HG03342 (cell line): ENCODE data around the gene PRAMEF20.
"Not testable (repeated sequence)": the region's sequence is repeated elsewhere in the genome, so short reads cannot be mapped to it uniquely, and the experiment has no call there.

Experiments
- ATAC-seq: cut with Tn5 transposase; IDR thresholded peaks from one replicate; pipeline ENCODE4 v1.9.1; 2021; ENCODE audit warnings: mild to moderate bottlenecking, moderate library complexity; ENCODE audit not compliant: unreplicated experiment

The PRAMEF20 gene

DNA sequence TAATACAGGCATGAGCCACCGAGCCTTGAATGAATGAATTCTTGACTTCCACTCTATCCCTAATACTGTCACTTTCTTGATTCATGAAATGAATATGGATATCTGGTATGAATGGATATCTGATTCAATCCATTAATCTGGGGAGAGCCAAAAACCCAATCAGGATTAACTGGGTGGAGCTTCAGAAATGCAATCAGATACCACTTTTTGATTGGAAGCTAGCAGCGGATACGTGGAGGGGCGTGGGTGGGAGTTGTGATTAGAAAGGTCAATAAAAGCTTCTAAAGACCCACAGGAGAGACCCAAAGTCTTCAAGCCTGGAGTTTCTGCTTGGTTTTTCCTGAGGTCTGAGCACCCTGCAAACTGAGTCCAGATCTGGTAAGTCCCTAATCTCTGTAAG lies at the start of gene PRAMEF20:
TSS of gene PRAMEF20 (plus strand) at position 301 of the 400 bp plus-strand sequence. CDS start 5,905 bp downstream, outside the sequence.
- not testable (repeated sequence) for ATAC-seq

DNA sequence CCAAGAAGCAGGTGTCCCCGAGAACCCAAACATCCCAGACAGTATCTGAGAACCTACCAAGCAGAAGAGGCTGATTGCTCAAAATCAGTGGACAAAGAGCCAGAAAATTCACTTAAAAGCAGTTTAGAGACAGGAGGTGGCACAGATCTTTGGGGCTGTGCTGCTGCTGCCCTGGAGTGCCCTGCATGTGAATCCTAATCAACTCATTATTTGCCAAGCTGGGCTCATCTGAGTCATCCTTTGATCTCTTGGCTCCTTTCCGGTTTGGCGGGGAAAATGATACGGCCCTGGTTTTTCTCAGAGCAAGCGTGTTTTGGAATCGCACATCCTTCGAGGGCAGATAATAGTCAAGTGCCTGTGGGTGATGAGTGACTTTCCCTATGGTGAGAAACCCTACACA lies 47.9 kb upstream of the PRAMEF20 start:
- ATAC-seq = not testable (repeated sequence)

DNA sequence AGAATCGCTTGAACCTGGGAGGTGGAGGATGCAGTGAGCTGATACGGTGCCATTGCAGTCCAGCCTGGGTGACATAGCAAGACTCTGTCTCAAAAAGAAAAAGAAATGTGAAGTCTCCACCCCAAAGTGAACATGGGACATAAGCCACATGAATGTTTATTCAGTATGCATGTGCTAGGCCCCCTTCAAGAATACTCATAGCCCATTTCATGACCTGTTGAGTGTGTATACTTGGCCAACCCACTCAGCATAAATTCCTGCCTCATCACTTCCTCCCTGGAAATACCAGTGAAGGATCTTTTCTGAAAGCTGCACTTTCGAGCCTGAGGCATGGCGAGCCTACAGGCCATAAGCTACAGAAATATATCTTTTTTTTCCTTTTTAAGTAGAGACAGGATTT lies 45.3 kb upstream of the PRAMEF20 start:
- ATAC-seq = not testable (repeated sequence)

DNA sequence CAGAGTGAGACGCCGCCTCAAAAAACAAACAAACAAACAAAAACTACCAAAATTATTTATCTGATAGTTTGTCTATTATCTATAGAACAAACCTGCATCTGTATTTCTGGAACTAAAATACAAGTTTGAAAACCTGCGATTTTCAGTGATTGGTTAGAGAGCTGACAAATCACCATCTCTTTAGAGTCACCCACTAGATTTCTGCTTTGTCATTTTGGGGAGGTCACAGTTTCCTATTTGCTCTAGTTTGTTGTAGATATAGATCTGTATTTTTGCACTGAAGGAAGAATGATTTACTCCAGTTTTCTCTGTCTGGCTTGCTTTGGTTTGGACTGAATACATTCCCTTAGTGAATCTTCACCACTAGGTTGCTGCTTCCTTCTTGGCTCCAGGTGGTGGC lies 43.7 kb upstream of the PRAMEF20 start:
- ATAC-seq = not testable (repeated sequence)

DNA sequence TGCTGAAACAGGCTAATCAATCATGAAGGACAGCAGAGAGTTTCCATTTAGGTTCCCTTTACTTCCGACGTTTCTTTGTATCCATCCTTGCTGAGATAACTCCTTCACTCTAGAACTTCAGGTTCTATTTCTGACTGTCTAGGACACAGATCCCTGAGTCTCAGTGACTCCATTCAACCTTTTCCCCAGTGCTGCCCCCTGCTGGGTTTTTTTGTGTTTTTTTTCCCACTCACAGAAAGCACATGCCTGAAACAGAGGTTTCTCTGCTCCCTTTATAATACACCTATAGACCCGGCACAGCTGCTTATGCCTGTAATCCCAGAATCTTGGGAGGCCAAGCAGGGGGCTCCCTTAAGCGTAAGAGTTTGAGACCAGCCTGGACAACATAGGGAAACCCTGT lies 41.7 kb upstream of the PRAMEF20 start:
- ATAC-seq = not testable (repeated sequence)

DNA sequence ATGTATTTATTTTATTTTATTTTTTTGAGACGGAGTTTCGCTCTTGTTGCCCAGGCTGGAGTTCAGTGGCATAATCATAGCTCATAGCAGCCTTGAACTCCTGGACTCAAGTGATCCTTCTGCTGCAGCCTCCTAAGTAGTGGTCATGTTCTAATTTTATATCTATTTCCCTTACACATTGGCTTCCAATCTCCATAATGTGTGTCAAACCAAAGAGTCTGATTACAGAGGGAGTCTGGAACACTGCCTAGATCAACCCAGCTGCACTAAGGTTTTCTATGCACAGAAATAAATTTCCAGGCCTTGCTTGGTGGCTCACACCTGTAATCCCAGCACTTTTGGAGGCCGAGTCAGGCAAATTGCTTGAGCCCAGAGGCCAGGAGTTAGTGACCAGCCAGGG lies 31.3 kb upstream of the PRAMEF20 start:
- not testable (repeated sequence) for ATAC-seq

DNA sequence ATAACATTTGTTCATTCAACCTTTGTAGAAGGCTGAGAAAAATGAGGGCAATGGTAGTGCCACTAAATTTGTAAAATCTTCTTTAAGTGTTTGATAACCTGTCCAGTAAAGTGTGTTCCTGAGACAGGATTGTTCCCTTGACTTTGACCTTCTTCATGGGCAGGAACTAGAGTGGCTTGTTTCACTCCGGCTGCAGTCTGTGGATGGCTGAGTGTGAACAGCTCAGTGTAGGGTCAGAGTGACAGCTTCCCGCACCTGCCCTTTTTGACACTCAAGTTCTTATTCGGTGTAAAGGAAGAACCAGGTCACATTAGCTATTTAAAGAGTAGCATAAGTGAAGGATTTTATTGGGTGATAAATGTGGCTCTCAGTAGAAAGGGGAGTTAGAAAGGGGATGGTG lies 29.9 kb upstream of the PRAMEF20 start:
- not testable (repeated sequence) for ATAC-seq

DNA sequence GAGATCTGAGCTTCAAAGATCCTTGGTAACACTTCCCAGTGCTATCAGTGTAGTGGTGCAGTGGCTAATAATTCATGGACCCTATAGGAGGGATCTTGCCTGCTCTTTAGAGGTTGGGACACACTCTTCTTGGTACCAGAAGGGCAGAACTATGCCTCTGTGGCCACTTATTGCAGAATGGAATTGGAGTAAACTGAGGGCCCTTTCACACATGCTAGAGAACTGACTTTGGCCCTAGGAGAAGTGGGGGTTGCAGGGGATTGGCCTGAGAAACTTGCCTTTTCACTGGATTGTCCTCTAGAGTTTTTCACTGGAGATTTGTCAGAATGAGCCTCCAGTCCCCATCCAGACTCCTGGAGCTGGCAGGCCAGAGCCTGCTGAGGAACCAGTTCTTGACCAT lies 20.9 kb upstream of the PRAMEF20 start, which contains the start of gene PRAMEF17:
TSS of gene PRAMEF17 (plus strand) at position 301 of the 400 bp plus-strand sequence. CDS start at position 327, 26 bp downstream.
- ATAC-seq = not testable (repeated sequence)

DNA sequence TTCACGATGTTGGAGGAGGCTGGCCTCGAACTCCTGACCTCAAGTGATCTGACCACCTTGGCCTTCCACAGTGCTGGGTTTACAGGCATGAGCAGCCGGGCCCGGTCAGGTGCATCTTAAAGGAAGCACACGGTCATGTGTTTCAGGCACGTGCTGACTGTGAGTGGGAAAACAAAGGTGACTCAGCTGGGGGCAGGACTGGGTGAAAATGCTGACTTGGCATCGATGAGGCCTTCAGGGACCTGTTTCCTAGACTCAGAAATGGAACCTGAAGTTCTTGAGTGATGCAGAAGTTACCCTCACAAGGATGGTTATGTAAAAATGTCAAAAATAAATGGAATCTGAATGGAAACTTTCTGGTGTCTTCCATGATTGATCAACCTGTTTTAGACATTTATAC lies 17.2 kb upstream of the PRAMEF20 start:
- ATAC-seq = not testable (repeated sequence)

DNA sequence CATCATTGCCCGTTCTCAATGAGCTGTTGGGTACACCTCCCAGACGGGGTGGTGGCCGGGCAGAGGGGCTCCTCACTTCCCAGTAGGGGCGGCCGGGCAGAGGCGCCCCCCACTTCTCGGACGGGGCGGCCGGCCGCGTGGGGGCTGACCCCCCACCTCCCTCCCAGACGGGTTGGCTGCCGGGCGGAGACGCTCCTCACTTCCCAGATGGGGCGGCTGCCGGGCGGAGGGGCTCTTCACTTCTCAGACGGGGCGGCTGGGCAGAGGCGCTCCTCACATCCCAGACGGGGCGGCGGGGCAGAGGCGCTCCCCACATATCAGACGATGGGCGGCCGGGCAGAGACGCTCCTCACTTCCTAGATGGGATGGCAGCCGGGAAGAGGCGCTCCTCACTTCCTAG lies 15.5 kb upstream of the PRAMEF20 start:
- not testable (repeated sequence) for ATAC-seq

DNA sequence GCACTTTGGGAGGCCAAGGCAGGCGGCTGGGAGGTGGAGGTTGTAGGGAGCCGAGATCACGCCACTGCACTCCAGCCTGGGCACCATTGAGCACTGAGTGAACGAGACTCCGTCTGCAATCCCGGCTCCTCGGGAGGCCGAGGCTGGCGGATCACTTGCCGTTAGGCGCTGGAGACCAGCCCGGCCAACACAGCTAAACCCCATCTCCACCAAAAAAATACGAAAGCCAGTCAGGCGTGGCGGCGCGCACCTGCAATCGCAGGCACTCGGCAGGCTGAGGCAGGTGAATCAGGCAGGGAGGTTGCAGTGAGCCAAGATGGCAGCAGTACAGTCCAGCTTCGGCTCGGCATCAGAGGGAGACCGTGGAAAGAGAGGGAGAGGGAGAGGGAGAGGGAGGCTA lies 14.9 kb upstream of the PRAMEF20 start:
- not testable (repeated sequence) for ATAC-seq

DNA sequence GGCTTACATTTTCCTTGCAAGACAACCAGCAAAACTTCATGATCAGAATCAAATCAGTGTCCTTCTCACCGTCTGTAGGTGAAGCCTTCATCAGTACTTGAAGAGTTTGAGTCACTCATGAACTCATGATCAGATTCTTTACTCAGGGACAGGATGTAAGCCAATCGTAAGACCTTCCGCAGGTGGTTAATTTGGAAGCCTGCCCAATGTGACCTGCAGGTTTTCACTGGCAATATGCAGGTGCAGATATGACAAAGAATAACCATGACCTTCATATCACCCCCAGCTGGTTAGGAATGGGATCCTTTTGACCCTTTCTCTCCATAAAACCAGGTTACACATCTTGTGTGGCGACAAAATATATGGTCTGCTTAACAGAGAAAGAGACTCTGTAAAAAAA lies 2.4 kb upstream of the PRAMEF20 start:
- no peak for ATAC-seq

DNA sequence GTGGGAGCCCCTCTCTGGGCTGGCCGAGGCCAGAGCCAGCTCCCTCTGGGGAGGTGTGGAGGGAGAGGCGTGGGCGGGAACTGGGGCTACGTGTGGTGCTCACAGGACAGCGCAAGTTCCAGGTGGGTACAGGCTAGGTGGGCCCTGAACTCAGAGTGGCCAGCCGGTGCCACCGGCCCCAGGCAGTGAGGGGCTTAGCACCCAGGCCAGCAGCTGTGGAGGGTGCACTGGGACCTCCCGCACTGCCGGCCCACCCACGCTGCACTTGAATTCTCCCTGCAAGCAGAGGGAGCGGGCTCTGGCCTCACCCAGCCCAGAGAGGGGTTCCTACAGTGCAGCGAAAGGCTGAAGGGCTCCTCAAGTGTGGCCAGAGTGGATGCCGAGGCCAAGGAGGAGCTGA lies 20.2 kb downstream of the PRAMEF20 start:
- ATAC-seq = no peak

DNA sequence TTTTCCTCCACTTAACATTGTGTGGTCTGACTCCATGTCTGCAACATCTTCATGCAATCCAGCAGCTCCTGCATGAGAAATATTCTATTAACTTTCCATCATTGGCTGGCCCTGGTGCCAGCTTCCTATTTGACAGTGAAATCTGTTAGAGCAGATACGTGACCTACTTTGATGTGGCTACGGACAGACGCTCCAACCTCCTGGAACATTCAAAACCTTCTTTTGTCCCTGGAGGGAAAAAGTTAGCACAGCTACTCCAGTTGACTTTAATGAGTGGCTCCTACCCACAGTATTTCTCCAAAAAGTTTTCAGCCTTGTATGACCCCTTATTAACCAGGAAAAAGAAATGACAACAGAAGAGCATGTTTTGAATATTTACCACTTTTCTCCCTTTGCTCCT lies 22.0 kb downstream of the PRAMEF20 start:
- ATAC-seq = no peak

DNA sequence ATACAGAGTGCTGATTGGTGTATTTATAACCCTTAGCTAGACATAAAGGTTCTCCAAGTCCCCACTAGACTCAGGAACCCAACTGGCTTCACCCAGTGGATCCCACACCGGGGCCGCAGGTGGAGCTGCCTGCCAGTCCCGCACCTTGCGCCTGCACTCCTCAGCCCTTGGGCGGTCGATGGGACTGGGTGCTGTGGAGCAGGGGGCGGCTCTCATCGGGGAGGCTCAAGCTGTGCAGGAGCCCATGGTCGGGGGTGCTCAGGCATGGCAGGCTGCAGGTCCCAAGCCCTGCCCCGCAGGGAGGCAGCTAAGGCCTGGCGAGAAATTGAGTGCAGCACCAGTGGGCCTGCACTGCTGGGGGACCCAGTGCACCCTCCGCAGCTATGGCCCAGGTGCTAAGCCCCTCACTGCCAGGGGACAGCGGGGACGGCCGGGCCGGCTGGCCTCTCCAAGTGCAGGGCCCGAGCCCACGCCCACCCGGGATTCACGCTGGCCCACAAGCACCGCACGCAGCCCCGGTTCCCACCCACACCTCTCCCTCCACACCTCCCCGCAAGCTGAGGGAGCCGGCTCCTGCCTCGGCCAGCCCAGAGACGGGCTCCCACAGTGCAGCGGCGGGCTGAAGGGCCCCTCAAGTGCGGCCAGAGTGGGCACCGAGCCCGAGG lies 23.6 kb downstream of the PRAMEF20 start:
- ATAC-seq = not testable (repeated sequence)

DNA sequence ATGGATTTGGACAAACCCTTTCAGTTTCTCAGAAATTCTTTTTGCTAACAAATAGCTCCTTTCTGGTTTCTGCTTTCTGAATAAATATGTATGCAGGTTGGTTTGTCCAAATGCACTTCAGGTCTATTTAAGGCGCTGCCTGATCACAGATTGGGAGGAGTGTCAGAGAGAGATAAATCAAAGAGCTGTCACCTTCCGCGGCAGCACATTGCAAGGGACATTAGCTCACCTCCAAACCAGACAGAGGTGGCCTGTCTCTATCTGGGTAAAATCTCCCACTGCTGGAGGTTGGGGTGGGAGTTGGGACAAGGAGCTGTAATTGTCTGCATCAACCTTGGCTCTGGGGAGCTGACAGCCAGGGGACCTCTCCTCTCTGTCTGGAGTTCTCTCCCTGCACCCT lies 25.2 kb downstream of the PRAMEF20 start:
- no peak for ATAC-seq

DNA sequence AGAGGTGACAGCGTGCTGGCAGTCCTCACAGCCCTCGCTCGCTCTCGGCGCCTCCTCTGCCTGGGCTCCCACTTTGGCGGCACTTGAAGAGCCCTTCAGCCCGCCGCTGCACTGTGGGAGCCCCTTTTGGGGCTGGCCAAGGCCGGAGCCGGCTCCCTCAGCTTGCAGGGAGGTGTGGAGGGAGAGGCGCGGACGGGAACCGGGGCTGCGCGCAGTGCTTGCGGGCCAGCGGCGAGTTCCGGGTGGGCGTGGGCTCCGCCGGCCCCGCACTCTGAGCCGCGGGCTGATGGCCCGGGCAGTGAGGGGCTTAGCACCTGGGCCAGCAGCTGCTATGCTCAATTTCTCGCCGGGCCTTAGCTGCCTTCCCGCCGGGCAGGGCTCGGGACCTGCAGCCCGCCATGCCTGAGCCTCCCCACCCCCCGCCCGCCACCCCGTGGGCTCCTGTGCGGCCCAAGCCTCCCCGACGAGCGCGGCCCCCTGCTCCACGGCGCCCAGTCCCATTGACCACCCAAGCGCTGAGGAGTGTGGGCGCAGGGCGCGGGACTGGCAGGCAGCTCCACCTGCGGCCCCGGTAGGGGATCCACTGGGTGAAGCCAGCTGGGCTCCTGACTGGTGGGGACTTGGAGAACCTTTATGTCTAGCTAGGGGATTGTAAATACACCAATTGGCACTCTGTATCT lies 29.0 kb downstream of the PRAMEF20 start:
- ATAC-seq = not testable (repeated sequence)

DNA sequence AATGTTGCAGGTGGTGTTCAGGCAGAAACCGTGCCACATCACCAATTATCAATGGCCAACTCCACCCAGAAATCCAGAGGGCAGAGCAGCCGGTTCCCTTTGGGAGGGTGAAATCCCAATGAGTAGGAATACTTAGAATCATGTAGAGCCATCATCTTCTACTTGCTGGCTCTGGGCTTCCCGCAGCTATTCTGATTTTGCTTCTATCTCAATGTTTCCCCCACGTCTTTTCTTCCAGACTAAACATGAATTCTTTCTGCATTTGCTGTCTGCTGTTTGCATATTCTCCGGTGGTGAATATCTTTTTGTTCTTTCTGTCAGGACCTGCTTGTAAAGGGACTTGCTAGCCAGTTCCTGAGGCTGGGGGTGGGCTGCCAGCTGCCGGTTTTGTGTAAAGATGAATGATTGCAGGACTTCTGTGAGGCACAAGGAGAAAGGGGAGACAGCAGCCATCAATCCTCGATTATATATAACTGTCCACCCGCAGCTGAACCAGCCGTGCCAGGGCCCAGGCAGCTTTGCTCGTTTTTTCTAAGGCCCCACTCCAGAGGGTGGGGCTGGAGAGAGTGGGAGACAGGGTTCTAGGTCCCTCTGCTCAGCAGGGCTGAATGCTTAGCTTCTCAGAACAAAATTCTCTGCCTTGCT lies 33.2 kb downstream of the PRAMEF20 start:
- ATAC-seq = no peak

DNA sequence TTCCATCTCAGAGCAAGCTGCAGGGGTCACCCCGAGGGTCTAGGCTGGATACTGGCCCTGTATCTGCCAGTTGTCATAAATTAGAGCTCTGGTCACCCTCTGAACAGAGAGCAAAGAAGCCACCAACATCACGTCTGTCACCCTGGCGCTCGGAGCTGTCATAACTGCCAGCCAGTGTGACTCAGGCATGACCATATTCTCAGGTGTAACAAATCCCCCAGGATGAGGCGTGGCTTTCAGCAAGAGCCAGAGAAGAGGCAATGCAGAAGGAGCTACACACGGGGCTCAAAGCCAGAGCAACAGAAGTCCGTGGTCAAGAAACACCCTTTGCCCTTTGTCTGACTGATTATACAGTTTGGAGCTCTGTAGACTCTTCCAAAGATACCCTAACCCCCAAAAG lies 40.0 kb downstream of the PRAMEF20 start:
- no peak for ATAC-seq

DNA sequence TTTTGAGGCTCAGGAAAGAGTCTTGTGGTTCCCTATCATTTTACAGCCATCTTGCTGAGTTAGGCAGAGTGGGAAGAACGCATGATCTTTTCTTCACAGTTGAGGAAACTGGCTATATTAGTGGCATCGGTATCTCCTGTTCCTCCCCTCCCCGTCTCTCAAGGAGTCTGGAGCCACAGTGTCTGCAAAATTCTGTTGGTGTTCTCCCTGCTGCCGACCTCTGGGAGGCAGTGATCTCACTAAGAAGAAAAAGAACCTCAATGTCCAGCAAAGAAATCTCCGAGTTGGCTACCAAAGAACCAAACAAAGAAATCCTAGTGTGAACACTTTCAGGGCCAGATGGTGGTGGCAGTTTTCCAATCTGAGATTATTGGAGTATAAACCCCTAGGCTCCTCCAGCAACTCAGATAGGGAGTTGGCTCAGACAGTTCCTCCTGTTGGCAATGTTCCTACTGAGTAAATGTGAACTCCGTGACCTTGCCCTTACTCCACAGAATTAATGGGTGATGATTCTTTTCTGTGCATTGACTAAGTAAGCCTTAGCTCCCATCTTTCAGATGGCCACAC lies 41.2 kb downstream of the PRAMEF20 start:
- ATAC-seq = no peak

DNA sequence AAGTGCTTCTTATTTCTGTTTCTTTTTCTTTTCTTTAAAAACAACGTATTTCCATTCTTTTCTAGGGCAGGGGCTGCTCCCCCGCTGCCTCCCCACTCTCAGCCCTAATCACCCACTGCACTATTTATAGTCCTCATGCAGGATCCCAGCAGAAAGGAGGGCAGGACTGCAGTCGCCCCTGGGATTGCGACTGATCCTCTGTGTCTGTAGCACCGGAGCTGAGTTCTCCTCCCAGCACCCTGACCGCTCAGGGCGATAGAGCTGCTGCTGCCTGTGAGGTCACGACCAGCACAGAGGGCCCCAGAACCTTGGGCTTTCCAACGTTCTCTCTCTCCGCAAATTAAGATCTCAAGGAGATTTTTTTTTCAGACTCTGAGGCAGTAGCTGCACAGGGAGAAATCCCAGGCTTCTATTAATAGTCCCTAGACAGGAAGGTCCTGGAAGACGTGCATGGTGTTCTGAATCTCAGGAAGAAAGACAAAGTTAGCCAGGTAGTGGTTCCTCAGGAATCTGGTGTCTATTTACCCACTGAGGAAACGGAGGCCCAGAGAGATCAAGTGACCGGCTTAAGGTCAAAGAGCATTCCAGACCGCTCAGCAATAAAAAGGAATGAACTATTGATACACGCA lies 46.8 kb downstream of the PRAMEF20 start:
- ATAC-seq = no peak
